T-helper 1 cell treated with Interleukin-12 subunit alpha and Interleukin-12 subunit beta and Interleukin-4 antibody, amounts not matched to agents 30 ng/mL and 1 ng/mL, for 36 hours (primary cell): ENCODE results near the gene SYP. TPM values are rescaled to one million over a fixed set of nuclear protein-coding genes. Genes with fewer than 3 reads are reported as not detected.

ENCODE experiments used
- intact Hi-C: fragments of 100-400 bp; cut with micrococcal nuclease; formaldehyde crosslinking; loops from one replicate; pipeline ENCODE4 v1.15.1; 2024
- total RNA-seq: library from RNA; stranded (reverse); gene quantifications from 2 replicates; pipeline ENCODE4 v1.2.3, GENCODE V29; 2022

SYP gene
- total RNA-seq, 1 donor from 2014 or later: 3.3 TPM

GRCh38 chrX:49191574-49192011, 8.4 kb downstream of the SYP start:
- intact Hi-C loops: loop anchor here (1.0 kb wide), 11 partner anchors 9 to 594 kb away; partner anchors contain the start of genes CCDC22, GPKOW, PPP1R3F and SYP

- intact Hi-C loops: loop anchor here (1.0 kb wide), 11 partner anchors 9 to 688 kb away; partner anchors contain the start of genes CCDC22, GPKOW, PPP1R3F and SYP
Measured at GRCh38 chrX:49190821-49191573, 9.0 kb downstream of the SYP start.

GRCh38 chrX:49189606-49190005, 10.4 kb downstream of the SYP start:
- intact Hi-C loops: loop anchor here (1.0 kb wide), 1 partner anchor 690 kb away; the partner anchor contains the start of gene USP27X

- intact Hi-C loops: no loop called here
Measured at GRCh38 chrX:49188468-49189076, 11.4 kb downstream of the SYP start.

GRCh38 chrX:49187526-49187925, 12.5 kb downstream of the SYP start:
- intact Hi-C loops: no loop called here

- intact Hi-C loops: no loop called here
Measured at GRCh38 chrX:49187028-49187394, 13.0 kb downstream of the SYP start.

GRCh38 chrX:49186125-49187027, 13.6 kb downstream of the SYP start, which contains the start of gene PRICKLE3:
TSS of gene PRICKLE3 (minus strand) at chrX:49186373. CDS start at chrX:49186297, 76 bp downstream.
- intact Hi-C loops: loop anchor here (1.0 kb wide), 2 partner anchors 14 to 63 kb away; partner anchors contain the start of gene GPKOW

- intact Hi-C loops: no loop called here
Measured at GRCh38 chrX:49184294-49185281, 15.4 kb downstream of the SYP start.

GRCh38 chrX:49183701-49184281, 16.2 kb downstream of the SYP start:
- intact Hi-C loops: no loop called here

GRCh38 chrX:49179358-49179757, 20.6 kb downstream of the SYP start:
- intact Hi-C loops: no loop called here

- intact Hi-C loops: no loop called here
Measured at GRCh38 chrX:49178537-49178936, 21.5 kb downstream of the SYP start.

GRCh38 chrX:49177873-49178480, 22.0 kb downstream of the SYP start:
- intact Hi-C loops: no loop called here

GRCh38 chrX:49177338-49177833, 22.6 kb downstream of the SYP start:
- intact Hi-C loops: no loop called here

GRCh38 chrX:49176421-49177326, 23.3 kb downstream of the SYP start:
- intact Hi-C loops: no loop called here

- intact Hi-C loops: no loop called here
Measured at GRCh38 chrX:49175435-49176274, 24.3 kb downstream of the SYP start.

- intact Hi-C loops: loop anchor here (5.0 kb wide), 1 partner anchor 58 kb away; the partner anchor contains the start of gene CACNA1F
Measured at GRCh38 chrX:49174723-49175122, 25.3 kb downstream of the SYP start.

GRCh38 chrX:49173544-49173943, 26.4 kb downstream of the SYP start:
- intact Hi-C loops: loop anchor here (2.0 to 5.0 kb wide), 2 partner anchors 51 to 59 kb away; partner anchors contain the start of genes CACNA1F and GPKOW
